GM23338 (cell line): ENCODE data around the gene DENND4C. TPM values are rescaled to one million over a fixed set of nuclear protein-coding genes. Genes with fewer than 3 reads are reported as not detected.

ENCODE experiments used
- ATAC-seq: fragments of 200-7000 bp; cut with Tn5 transposase; 3 replicates; pipeline ENCODE4 v1.9.1; 2020
- DNase-seq: peaks from one replicate; pipeline ENCODE4 v3.0.0-alpha.2; 2015; ENCODE audit warnings: low spot score
- H2AFZ ChIP-seq: fragments of 200-600 bp; sonication (generic); 2 replicates; pipeline ENCODE4 v1.8.0; 2016; ENCODE audit warnings: antibody characterized with exemption, mild to moderate bottlenecking, moderate library complexity
- H3F3A ChIP-seq: fragments of 200-600 bp; sonication (generic); replicated peaks from 2 replicates; pipeline ENCODE4 v1.8.0; 2017; ENCODE audit warnings: antibody characterized with exemption, mixed run types, low read depth
- H3K27ac ChIP-seq: fragments of 200-600 bp; sonication (generic); 2 replicates; pipeline ENCODE4 v1.6.1; 2016; ENCODE audit warnings: low read depth
- H3K27me3 ChIP-seq: fragments of 200-600 bp; sonication (generic); 2 replicates; pipeline ENCODE4 v1.8.0; 2016; ENCODE audit warnings: mild to moderate bottlenecking, mixed run types, moderate library complexity; ENCODE audit not compliant: insufficient read depth
- H3K36me3 ChIP-seq: fragments of 200-600 bp; sonication (generic); 2 replicates; pipeline ENCODE4 v1.8.0; 2016; ENCODE audit warnings: mild to moderate bottlenecking; ENCODE audit not compliant: insufficient read depth
- H3K4me1 ChIP-seq: fragments of 200-600 bp; sonication (generic); 2 replicates; pipeline ENCODE4 v1.8.0; 2016; ENCODE audit warnings: mild to moderate bottlenecking, moderate library complexity; ENCODE audit not compliant: insufficient read depth
- H3K4me2 ChIP-seq: fragments of 200-600 bp; sonication (generic); 2 replicates; pipeline ENCODE4 v1.7.1; 2017; ENCODE audit warnings: mixed run types
- H3K4me3 ChIP-seq: fragments of 200-600 bp; sonication (generic); 2 replicates; pipeline ENCODE4 v1.6.1; 2016; ENCODE audit warnings: mixed run types
- H3K79me2 ChIP-seq: fragments of 200-600 bp; sonication (generic); replicated peaks from 2 replicates; pipeline ENCODE4 v1.8.0; 2017; ENCODE audit warnings: mild to moderate bottlenecking; ENCODE audit not compliant: insufficient read depth
- H3K9me2 ChIP-seq: fragments of 200-600 bp; sonication (generic); 2 replicates; pipeline ENCODE4 v1.8.0; 2017; ENCODE audit not compliant: insufficient read depth
- H4K20me1 ChIP-seq: fragments of 200-600 bp; sonication (generic); replicated peaks from 2 replicates; pipeline ENCODE4 v1.8.0; 2017; ENCODE audit warnings: mild to moderate bottlenecking; ENCODE audit not compliant: insufficient read depth
- H3K27ac Mint-ChIP-seq: 2 replicates; pipeline ENCODE4 v1.8.0; 2020; ENCODE audit warnings: inconsistent platforms, mild to moderate bottlenecking, moderate library complexity, mixed read lengths
- H3K27me3 Mint-ChIP-seq: 3 replicates; pipeline ENCODE4 v1.8.0; 2022; ENCODE audit warnings: low read depth, mild to moderate bottlenecking, moderate library complexity, mixed read lengths, inconsistent platforms; ENCODE audit not compliant: insufficient read depth, poor library complexity
- H3K36me3 Mint-ChIP-seq: 3 replicates; pipeline ENCODE4 v1.8.0; 2021; ENCODE audit warnings: low read depth, mild to moderate bottlenecking, inconsistent platforms, moderate library complexity, mixed read lengths
- H3K4me1 Mint-ChIP-seq: 3 replicates; pipeline ENCODE4 v1.8.0; 2020; ENCODE audit warnings: mild to moderate bottlenecking, inconsistent platforms, mixed read lengths
- H3K4me3 Mint-ChIP-seq: 3 replicates; pipeline ENCODE4 v1.8.0; 2021; ENCODE audit warnings: moderate library complexity, mild to moderate bottlenecking, inconsistent platforms, mixed read lengths
- H3K9me3 Mint-ChIP-seq: 3 replicates; pipeline ENCODE4 v1.8.0; 2020; ENCODE audit warnings: moderate library complexity, mild to moderate bottlenecking, inconsistent platforms, mixed read lengths
- CREB1 ChIP-seq: fragments of 250-450 bp; sonication (Bioruptor Pico); IDR thresholded peaks from 2 replicates; pipeline ENCODE4 v1.5.0; 2020; ENCODE audit warnings: low read depth, mild to moderate bottlenecking, moderate library complexity
- EZH2phosphoT487 ChIP-seq: fragments of 200-600 bp; sonication (generic); IDR thresholded peaks from one replicate; pipeline ENCODE4 v1.8.1; 2018; ENCODE audit warnings: antibody characterized with exemption; ENCODE audit not compliant: unreplicated experiment
- POLR2AphosphoS5 ChIP-seq: IDR thresholded peaks from 2 replicates; pipeline ENCODE4 v1.6.1; 2016; ENCODE audit warnings: antibody characterized with exemption, low read depth
- STAT1 ChIP-seq: IDR thresholded peaks from one replicate; pipeline ENCODE4 v1.6.1; 2016; ENCODE audit warnings: antibody characterized with exemption; ENCODE audit not compliant: unreplicated experiment
- ZNF114 ChIP-seq: fragments of 250-450 bp; sonication (Bioruptor Pico); IDR thresholded peaks from 2 replicates; pipeline ENCODE4 v1.5.0; 2020; ENCODE audit warnings: mild to moderate bottlenecking, moderate library complexity
- ZNF462 ChIP-seq: fragments of 250-450 bp; sonication (Bioruptor Pico); IDR thresholded peaks from 2 replicates; pipeline ENCODE4 v1.5.0; 2020; ENCODE audit warnings: mild to moderate bottlenecking, moderate library complexity
- polyA plus RNA-seq: library from polyadenylated mRNA; unstranded; fragments of >200 nt; fragmentation: Nextera tagmentation; extraction: Ambion mirVana; gene quantifications from 2 replicates; pipeline ENCODE4 v1.2.1, GENCODE V29; 2016
- total RNA-seq: library from RNA; depleted of rRNA; stranded (reverse); fragments of >200 nt; shearing (Covaris generic); gene quantifications from 2 replicates; pipeline ENCODE4 v1.2.3, GENCODE V29; 2014
- TF ChIP-seq, protein P1 (sequence below): IDR thresholded peaks from one replicate; pipeline ENCODE4 v1.6.1; 2018; ENCODE audit warnings: antibody characterized with exemption; ENCODE audit not compliant: unreplicated experiment

Gene DENND4C
- total and polyA plus RNA-seq, 2 experiments from 2014 or later: 6.4 to 30.8 TPM

DNA sequence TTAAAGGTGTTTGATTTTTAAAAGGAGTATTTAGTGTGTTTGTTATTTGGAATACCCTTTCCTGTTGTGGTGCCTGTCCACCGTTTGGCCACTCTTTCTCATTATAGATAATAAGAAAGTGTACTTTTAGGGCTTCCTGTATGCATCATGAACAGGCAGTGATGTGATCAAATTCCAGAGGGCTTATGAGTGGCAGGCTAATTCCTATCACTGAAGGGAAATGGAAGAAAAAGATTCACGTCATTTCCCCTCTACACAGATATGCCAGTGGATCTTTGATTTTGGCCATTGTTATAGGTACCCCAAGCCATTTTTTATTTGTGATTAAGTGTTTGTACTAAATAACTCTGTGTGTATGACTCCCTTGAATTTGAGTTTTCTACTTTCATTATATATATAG, 112.5 kb downstream of the DENND4C start:
- TF ChIP-seq, protein P1, sequence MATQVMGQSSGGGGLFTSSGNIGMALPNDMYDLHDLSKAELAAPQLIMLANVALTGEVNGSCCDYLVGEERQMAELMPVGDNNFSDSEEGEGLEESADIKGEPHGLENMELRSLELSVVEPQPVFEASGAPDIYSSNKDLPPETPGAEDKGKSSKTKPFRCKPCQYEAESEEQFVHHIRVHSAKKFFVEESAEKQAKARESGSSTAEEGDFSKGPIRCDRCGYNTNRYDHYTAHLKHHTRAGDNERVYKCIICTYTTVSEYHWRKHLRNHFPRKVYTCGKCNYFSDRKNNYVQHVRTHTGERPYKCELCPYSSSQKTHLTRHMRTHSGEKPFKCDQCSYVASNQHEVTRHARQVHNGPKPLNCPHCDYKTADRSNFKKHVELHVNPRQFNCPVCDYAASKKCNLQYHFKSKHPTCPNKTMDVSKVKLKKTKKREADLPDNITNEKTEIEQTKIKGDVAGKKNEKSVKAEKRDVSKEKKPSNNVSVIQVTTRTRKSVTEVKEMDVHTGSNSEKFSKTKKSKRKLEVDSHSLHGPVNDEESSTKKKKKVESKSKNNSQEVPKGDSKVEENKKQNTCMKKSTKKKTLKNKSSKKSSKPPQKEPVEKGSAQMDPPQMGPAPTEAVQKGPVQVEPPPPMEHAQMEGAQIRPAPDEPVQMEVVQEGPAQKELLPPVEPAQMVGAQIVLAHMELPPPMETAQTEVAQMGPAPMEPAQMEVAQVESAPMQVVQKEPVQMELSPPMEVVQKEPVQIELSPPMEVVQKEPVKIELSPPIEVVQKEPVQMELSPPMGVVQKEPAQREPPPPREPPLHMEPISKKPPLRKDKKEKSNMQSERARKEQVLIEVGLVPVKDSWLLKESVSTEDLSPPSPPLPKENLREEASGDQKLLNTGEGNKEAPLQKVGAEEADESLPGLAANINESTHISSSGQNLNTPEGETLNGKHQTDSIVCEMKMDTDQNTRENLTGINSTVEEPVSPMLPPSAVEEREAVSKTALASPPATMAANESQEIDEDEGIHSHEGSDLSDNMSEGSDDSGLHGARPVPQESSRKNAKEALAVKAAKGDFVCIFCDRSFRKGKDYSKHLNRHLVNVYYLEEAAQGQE: no peak
- TF ChIP-seq EZH2phosphoT487: no peak
- TF ChIP-seq ZNF114: no peak
- no peak for TF ChIP-seq CREB1 (CRISPR knock-in tag)
- TF ChIP-seq STAT1: no peak
- no peak for TF ChIP-seq ZNF462 (CRISPR knock-in tag)
- TF ChIP-seq POLR2AphosphoS5: no peak
- no peak overlapping the region for H3K4me3 Mint-ChIP-seq
- no peak overlapping the region for H3K27ac Mint-ChIP-seq

More for the DNA sequence above, 112.5 kb downstream of the DENND4C start:
- no peaks in the 10 kb centered on the region for H3K27me3 Mint-ChIP-seq
- no peak overlapping the region for H3K4me3 ChIP-seq
- no peaks in the 10 kb centered on the region for H4K20me1 ChIP-seq
- no peak overlapping the region for H3K27ac ChIP-seq
- peaks cover 17% of the 10 kb centered on the region; the same call in 2 of the 3 replicates for H3K36me3 Mint-ChIP-seq
- no peaks in the 10 kb centered on the region for H3K79me2 ChIP-seq
- ATAC-seq (no peak), DNase-seq (no peak)
- no peaks in the 10 kb centered on the region for H3F3A ChIP-seq
- no peaks in the 10 kb centered on the region for H3K9me2 ChIP-seq
- H3K27me3 ChIP-seq: no peaks in the 10 kb centered on the region
- H2AFZ ChIP-seq: no peak overlapping the region
- H3K4me2 ChIP-seq: no peak overlapping the region
- H3K4me1 ChIP-seq: no peaks in the 10 kb centered on the region
- peaks cover 10% of the 10 kb centered on the region; the same call in 1 of the 2 replicates for H3K36me3 ChIP-seq
- H3K9me3 Mint-ChIP-seq: no peaks in the 10 kb centered on the region
- H3K4me1 Mint-ChIP-seq: no peaks in the 10 kb centered on the region
